AG08396 (cell line): ENCODE results near the gene OLFM1.

Experiments
- DNase-seq: peaks from one replicate; pipeline ENCODE4 v3.0.0; 2012; ENCODE audit warnings: low spot score, mixed read lengths

The OLFM1 gene

DNA sequence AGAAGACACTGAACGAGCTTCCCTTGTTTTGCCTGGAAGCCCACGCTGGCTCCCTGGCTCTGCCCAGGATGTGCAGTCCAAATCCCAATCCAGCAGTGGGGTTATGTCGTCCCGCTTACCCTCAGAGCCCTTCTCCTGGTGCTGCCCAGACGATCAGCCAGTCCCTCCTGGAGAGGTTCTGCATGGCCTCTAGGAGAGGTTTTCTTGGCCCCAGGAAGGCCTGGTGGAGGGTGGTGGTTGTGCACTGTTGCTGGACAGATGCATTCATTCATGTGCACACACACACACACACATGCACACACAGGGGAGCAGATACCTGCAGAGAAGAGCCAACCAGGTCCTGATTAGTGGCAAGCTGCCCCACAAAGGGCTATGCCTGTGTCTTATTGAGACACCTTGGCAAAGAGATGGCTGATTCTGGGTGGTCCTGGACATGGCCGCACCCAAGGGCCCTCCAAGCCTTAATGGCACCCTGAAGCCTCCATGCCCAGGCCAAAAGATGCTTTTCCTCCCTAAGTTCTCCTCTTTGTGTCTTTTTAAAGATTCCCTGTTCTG lies 10.5 kb upstream of the OLFM1 start:
- no peak for DNase-seq

- peak; percentile 69 for DNase-seq
Measured at GRCh38 chr9:135077497-135078200, 9.8 kb upstream of the OLFM1 start.

- DNase-seq, result no peak
Measured at GRCh38 chr9:135078361-135078821, 9.1 kb upstream of the OLFM1 start.

- no peak for DNase-seq
Measured at GRCh38 chr9:135079018-135079417, 8.4 kb upstream of the OLFM1 start.

GRCh38 chr9:135079676-135080075 lies 7.8 kb upstream of the OLFM1 start:
- DNase-seq, result no peak

DNA sequence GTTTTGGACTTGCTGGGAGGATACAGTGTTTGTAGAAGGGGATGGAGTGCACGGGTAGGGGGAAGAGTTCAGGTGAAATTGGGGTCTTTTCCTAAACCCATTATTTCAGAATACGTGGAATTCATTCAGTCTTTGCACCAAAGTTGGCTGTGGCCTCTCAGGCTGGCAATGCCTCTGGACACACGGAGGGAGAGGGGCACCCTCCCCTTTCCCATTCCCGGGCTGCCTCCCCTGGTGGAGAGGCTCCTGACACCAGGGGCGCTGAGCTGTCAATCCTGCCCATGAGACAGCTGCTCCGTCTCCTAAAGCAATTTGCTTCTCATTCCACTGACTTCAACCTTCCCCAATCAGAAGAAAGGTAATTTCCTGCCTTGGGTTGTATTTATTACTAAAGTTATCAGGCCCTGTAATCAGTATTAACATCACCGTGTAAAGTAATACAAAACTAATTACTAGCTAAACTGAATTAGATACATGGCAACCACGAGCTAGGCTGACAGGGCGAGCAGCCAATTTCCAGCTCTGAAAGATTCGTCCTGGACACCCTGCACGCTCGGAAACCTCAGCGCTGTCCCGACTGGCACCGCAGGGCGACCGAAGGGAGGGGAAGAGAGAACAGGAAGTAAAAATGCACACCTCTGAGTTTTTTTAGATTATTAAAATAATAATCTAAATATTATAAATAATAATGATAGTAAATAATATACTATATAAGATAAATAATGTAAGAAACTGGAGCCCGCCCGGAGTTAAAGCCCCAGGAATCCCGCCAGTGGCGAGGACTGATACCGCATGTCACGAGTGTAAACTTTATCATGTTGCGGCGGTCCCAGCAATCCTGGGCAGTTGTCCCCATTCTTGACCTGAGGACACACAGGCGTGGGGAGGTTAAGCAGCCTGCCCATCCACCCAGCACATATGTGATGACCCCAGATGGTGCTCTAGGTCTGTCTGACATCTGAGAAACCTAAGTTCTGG lies 6.9 kb upstream of the OLFM1 start:
- no peak for DNase-seq

GRCh38 chr9:135081264-135081660 lies 6.2 kb upstream of the OLFM1 start:
- DNase-seq, result no peak

DNA sequence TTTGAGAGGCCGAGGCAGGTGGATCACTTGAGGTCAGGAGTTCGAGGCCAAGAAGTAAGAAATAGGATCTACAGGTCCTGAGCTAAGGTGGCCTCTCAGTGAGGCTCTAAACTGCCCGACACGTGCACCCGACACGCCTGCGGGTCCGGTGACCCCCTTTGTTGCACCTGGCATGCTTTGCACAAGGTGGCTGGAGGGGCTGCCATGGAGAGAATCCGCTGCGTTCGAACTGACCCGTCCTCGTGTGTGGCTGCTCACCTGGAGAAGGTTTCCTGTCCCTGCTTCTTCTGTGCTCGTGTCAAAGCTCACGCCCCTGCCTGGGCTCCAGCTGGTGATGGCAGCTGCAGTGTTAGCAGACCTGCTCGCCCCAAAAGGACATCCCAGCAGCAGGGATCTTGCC lies 5.7 kb upstream of the OLFM1 start:
- DNase-seq, result no peak

GRCh38 chr9:135082536-135082935 lies 4.9 kb upstream of the OLFM1 start:
- no peak for DNase-seq

- no peak for DNase-seq
Measured at GRCh38 chr9:135083241-135083810, 4.1 kb upstream of the OLFM1 start.

GRCh38 chr9:135083831-135084230 lies 3.6 kb upstream of the OLFM1 start:
- DNase-seq, result no peak

DNA sequence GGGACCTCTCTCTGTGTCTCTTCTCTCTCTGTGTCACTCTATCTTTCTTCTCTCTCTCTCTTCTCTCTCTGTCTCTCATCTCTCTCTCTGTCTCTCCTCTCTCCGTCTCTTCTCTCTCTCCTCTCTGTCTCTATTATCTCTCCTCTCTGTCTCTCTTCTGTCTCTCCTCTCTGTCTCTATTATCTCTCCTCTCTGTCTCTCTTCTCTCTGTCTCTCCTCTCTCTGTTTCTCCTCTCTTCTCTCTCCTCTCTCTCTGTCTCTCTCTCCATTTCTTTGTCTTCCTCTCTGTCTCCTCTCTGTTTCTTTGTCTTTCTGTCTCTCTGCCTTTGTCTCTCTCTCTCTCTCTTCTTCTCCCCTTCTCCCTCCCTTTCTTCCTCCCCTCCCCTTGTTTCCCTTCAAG lies 3.2 kb upstream of the OLFM1 start:
- no peak for DNase-seq

DNA sequence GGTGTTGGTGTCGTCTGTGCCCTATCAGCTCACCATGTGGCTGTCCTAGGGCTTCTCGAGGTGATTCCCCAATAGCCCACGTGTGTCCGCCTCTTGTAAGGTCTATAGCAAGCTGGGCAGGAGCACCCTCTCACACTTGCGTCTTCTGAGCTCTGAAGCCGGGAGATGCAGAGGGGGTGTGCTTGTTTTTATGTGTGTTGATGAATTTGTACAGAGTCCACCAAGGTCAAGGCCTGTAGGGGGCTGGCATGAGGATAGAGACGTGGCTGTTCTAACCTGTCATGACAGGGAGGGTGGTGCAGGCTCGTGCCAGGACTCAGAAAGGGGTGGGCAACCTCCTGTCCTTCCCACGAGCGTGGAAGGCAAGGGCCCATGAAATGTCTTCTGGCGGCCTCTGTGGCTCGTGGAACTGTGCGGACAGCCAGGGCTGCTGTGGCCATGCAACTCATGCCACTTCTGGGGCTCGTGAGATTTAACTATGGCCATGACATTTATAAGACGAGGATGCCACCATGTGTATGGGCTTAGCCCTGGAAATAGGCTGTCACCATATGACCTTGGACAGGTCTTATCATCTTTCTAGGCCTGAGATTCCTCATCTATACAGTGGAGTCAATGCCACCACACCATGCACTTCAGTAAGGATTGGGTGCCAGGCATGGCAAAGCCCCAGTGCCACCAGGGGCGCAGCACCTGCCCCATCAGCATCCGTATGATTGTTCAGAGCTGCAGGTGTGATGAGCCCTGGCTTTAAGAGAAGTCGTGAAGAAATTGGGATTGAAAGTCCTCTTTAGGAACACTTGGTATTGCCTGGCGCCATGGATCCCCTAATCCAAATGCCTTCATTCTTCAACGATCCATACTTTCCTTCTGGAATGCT lies 2.3 kb upstream of the OLFM1 start:
- DNase-seq, result no peak

GRCh38 chr9:135085830-135086546 lies 1.5 kb upstream of the OLFM1 start:
- peak; percentile 90 for DNase-seq

GRCh38 chr9:135086597-135087488 lies 625 bp upstream of the OLFM1 start:
- no peak for DNase-seq

GRCh38 chr9:135087899-135088347 lies 455 bp downstream of the OLFM1 start:
- no peak for DNase-seq

- DNase-seq, result no peak
Measured at GRCh38 chr9:135088348-135088978, 995 bp downstream of the OLFM1 start.

DNA sequence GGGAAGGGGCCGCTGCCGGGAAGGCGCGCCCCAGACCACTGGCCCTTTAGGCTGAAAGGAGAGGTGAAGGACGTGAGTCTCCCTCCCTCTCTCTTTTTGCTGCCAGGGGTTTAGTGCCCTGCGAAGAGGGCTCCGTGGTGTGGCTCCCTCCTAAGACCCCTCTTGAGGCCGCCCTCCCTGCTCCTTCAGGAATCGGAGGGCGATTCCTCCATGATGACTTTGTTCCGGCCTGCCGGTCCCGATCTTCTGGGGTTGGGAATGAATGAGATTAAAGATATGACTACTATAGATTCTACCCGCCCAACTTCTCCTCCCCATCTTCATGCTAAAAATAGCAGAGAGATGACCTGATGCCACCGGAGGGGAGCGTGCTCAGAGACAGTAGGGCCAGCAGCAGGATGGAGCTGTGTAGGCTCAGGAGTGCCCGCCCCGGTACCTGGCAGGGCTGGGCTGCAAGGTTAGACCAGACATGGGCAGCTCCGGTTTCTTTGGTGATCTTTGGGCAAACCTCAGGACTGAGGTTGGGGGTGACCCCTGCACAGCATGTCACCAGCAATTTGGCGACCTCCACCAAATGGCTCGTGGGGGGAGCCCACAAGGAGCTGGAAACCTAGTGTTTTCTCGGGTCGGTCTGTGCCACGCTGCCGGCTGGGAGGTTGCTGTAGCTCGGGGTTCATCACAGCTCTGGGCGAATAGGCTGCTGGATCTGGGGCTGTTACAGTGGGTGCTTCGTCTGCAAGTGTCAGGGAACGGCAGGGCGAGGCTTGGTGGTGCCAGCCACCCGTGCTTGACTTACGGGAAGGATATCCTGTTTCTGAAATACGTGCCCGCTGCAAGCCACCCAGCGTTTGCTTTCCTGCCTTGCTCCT lies 1.7 kb downstream of the OLFM1 start:
- no peak for DNase-seq
